Epidermal melanocyte (primary cell): ENCODE data around the gene BPIFA3.

Source experiments
- DNase-seq: peaks from one replicate; pipeline ENCODE4 v3.0.0; 2011; ENCODE audit warnings: low spot score; ENCODE audit not compliant: insufficient read length

Gene BPIFA3

DNA sequence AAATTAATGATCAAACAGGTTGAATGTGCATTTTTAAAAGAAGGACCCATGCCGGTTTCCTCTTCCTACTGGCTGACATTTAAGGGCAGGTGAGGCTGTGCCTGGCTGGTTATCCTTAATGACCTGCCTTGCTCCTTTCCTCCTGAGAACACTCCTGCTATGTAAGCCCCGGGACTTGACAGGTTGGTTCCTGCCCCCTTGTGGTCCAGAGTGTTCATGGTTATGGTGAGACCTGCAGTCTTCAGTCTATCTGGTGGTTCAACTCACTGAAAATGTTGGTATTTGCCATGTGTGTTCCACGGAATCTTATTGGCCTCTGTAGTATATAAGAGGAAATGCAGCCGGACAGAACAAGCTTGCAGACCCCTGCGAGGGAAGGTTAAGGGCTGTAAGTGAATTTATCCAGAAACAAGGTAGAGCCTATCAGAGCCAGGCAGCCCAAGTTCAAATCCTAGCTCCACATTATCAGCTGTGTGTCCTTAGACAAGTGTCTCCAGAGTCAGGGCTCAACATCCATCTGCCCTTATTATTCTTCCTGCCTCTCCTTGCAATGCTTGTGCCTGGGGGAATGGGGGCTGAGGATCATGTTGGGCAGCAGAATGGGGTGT, 5.2 kb upstream of the BPIFA3 start:
- DNase-seq = no peak

DNA sequence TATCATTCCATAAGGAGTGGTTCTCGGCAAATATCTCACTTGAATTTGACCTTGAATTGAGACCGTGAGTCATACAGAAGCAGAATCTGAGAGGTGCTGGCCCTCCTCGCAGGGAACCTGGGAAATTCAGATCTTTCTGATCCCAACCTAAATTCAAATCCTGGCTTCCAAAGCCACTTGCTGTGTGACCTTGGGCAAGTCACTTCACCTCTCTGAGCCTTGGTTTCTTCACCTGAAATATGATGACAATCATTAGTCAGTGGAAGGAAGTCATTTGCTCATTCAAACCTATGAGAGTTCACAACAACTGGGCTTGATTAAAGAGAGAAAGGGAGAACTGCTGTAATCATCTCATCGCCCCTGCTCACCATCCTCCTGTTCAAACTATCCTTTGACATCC, 7.2 kb downstream of the BPIFA3 start:
- no peak for DNase-seq

DNA sequence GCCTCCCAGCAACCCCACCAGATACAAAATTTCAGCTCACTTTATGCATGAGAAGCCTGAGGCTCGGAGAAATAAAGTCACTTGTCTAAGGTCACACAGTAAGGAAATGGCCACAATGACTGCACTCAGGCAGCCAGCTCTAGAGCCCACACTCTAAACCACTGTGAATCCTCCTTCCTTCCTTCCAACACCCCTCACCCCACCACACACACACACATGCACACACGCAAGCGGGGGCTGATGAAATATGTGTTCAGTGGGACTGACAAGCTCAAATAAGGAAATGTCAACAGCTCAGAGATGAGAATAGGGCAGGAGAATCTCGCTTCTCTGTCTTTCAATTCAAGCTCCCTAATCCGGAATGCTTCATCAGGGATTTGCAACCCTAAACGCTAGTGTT, 12.7 kb downstream of the BPIFA3 start:
- DNase-seq = no peak

GRCh38 chr20:33231237-33231636, 14.1 kb downstream of the BPIFA3 start:
- no peak for DNase-seq

DNA sequence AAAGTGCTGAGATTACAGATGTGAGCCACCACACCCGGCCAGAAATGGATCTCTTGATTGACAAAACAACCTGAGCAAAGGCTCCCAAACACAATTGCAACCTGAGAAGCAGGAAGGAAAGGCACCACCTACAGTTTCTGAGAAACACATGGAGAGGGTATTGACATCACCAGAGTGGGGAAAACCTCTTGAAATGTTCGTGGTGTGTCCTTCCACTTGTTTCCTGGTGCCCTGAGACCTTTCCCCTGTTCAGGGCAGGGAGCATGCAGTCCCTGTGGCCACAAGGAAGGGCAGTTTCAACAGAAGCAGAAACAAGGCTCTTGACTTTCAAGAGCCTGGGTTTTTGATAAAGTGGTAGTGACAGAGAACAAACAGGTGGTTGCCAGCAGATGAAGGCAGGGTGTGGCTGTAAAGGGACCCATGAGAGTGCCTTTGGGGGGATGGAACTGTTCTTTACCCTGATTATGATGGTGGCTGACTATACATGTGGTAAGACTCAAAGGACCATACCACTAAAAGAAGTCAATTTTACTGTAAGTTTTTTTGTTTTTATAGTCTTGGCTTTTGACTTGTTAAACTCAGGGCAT, 15.4 kb downstream of the BPIFA3 start:
- no peak for DNase-seq

- DNase-seq = no peak
Observed at GRCh38 chr20:33233129-33233774, 16.1 kb downstream of the BPIFA3 start.

DNA sequence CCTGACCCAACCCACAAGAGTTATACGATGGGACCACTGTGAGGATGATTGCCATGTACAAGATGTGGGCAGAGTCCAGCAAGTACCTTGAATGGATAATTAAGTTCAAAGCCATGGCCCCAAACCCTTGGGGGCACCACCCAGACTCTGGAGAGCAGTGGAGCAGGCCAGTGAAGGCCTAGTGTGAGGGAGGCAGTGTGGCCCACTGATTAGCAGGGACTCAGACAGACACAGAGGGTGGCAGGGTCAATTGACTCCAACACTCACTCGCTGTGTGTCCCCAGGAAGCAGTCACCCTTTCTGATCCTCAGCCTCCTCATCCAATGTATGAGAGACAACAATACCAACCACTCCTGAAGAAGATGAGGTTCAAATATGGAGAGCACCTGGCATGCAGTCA, 16.9 kb downstream of the BPIFA3 start:
- no peak for DNase-seq

DNA sequence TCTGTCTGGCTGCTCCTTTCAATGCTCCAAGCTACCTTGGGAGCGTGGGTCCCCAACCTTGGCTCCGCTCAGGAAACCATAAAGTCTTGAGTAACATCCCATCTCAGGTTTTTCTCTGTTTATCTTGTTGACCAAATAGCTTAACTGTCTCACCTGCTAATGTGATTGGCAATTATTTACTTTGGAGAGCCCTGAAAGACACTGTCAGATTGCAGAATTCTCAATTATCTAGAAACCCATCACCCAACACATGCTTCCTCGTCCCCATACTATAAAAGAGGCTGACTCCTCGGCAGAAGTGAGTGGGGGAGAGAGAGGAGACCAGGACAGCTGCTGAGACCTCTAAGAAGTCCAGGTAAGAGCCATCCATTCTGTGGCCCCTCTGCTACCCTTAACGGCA, 18.5 kb downstream of the BPIFA3 start, which contains the start of gene BPIFA1:
TSS of gene BPIFA1 (plus strand) at position 301 of the 400 bp plus-strand sequence. CDS start 1,716 bp downstream, outside the sequence.
- no peak for DNase-seq

DNA sequence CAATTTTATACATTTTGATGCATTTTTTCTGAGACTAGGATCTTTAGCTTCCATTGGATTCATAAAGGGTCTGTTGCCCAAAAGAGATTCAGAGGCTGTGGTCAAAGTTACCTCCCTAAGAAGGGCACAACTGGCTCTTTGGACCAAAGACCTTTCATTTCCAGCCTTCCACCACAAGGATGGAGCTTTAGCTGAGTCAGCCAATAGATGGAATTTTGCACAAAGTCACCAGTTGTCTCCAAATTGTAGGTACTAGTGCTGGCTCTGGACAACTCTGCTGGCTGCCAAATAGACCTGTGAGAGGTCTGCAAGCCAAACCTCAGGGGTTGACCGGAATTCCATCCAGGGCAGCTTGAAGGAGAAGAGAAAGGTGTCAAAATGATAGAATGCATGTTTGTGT, 19.2 kb downstream of the BPIFA3 start:
- DNase-seq = no peak

DNA sequence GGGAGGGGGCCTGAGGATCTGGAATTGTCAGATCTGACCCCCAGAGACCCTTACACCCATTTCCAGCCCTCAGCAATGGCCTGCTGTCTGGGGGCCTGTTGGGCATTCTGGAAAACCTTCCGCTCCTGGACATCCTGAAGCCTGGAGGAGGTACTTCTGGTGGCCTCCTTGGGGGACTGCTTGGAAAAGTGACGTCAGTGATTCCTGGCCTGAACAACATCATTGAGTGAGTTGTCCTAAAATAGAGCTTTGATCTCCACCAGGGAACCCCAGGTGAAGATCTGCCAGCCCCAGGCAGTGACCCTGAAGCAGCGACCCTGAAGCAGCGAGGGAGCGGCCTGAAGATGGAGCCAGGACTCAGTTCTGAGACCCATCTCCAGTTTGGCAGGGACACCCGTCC, 20.8 kb downstream of the BPIFA3 start:
- no peak for DNase-seq

- DNase-seq = no peak
Observed at GRCh38 chr20:33239418-33239817, 22.3 kb downstream of the BPIFA3 start.

- no peak for DNase-seq
Observed at GRCh38 chr20:33239979-33240736, 23.0 kb downstream of the BPIFA3 start.

GRCh38 chr20:33240923-33241322, 23.8 kb downstream of the BPIFA3 start:
- DNase-seq = no peak

DNA sequence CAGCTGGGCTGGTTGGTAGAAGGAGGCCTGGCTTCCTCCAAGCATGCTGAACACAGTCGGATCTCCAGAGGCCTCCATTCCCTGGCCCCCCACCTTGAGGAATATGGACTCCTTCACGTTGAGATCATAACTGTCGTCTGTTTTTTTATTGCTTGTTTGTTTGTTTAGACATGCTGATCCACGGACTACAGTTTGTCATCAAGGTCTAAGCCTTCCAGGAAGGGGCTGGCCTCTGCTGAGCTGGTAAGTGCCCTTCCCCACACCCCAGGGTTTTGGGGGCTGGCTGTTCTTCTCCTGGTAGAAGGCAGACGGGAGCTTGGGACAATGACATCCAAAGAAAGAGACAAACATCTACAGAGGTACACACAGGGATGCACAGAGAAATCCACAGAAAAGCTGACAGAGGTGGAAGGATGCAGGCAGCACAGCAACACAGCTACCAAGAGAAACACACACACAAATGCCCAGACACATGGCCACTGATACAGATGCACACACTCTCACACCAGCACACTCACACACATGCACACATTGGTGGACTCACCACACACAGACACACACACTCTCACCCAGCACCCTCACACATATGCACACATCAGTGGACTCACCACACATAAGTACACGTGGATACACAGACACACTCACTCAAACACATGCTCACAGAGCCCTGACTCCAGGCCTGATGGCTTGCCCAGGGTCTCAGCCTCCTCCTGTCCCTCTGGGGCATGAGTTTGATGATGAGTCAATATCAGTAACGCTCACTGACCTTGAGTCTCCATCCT, 25.4 kb downstream of the BPIFA3 start:
- no peak for DNase-seq

- DNase-seq = no peak
Observed at GRCh38 chr20:33246077-33246476, 28.9 kb downstream of the BPIFA3 start.

GRCh38 chr20:33249456-33249855, 32.3 kb downstream of the BPIFA3 start:
- no peak for DNase-seq

- DNase-seq = no peak
Observed at GRCh38 chr20:33250666-33251065, 33.5 kb downstream of the BPIFA3 start.

DNA sequence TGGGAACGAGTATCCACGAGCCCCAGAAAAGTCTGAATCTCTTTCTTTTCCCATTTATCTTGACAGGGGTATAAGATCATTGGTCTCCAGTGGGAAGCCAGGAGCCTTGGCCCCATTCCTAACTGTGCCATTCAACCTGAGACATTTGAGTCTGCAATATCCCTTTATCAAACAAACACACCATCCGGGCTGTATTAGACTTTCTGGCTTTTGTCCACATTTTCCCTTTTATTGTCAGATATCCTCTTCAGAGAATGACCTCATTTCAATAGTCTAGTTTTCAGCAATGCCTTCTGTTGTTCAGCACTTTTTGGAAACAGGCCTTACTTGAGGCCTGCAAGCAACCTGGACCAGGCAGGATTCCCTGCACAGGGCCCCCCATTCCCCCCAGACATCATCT, 34.3 kb downstream of the BPIFA3 start:
- DNase-seq = no peak

DNA sequence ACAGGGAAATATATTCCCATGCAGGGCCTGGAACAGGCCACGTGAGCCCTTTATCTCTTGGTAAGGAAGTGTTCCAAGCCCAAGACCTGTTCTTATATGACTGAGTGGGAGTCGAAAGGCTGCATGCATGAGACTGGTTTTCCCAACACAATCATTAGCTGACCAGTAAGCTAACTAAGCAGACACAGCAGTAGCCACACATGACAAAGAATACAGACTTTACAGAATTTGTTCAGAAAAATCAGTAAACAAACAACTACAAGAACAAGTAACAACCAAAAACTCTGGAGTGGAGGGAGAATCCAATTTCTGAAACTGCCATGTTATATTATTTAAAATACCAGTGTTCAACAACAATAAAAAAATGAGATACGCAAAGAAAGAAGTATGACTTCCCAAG, 35.3 kb downstream of the BPIFA3 start:
- no peak for DNase-seq

- no peak for DNase-seq
Observed at GRCh38 chr20:33255005-33255404, 37.9 kb downstream of the BPIFA3 start.

DNA sequence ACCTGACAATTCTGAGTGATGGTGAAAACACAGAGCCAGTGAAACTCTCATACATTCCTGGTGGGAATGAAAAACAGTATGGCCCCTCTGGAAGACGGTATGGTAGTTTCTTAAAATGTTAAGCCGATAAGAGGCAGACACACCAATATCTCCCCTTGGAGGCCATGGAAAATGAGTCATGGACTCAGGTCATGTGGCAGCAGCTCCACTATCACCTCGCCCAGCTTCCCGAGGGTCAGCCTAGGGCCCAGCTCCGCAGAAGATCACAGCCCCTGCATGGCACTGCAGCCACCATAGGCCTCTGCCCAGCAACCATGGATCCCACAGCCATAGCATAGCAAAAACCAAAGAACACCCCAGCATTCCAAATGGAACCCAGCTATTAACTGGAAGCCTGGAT, 40.1 kb downstream of the BPIFA3 start:
- DNase-seq = no peak
